HepG2 (cell line): Measurements from ENCODE around the gene DPM2. TPM values are rescaled to one million over a fixed set of nuclear protein-coding genes. Genes with fewer than 3 reads are reported as not detected.

ENCODE experiments used
- ATAC-seq: fragments of 200-7000 bp; cut with Tn5 transposase; 3 replicates; pipeline ENCODE4 v1.9.1; 2020; ENCODE audit warnings: mild to moderate bottlenecking, moderate library complexity
- BruUV-seq: library from RNA; stranded (reverse); fragments of 400-500 nt; replicated peaks from 2 replicates; lab custom pipeline; 2021; lab: Mats Ljungman, UMichigan
- CTCF ChIA-PET: fragments of 300-600 bp; formaldehyde crosslinking; extraction: SDS; loops from one replicate; lab custom pipeline; 2021; ENCODE audit warnings: low total read pairs, inconsistent platforms, low intra/inter-chr PET ratio; lab: Yijun Ruan, JAX
- POLR2A ChIA-PET: fragments of 350-600 bp; sonication (Branson Sonifier 250); formaldehyde crosslinking; loops from one replicate; lab custom pipeline; 2020; ENCODE audit warnings: antibody characterized with exemption, inconsistent platforms; lab: Yijun Ruan, JAX
- DNase-seq: peaks from one replicate; pipeline ENCODE4 v3.0.0-alpha.2; 2015; ENCODE audit warnings: low spot score
- FAIRE-seq: peaks from 3 replicates; lab custom pipeline; 2011; peaks lifted over from hg19 to GRCh38; lab: Jason Lieb, UNC
- H2AFZ ChIP-seq: one replicate; pipeline ENCODE4 v1.6.1; 2011; ENCODE audit warnings: low read length, inconsistent platforms
- H3K27ac ChIP-seq: fragments of 300-600 bp; 3 replicates; pipeline ENCODE4 v1.8.0; 2011; ENCODE audit warnings: mixed run types, mild to moderate bottlenecking, mixed read lengths, low read length, inconsistent platforms; ENCODE audit not compliant: insufficient read depth; ENCODE audit errors: extremely low read length
- H3K27me3 ChIP-seq, 2 experiments: fragments of 200-600 bp in 1 of 2; 2 replicates in 1 of 2; 3 replicates in 1 of 2; pipeline versions ENCODE4 v1.6.0 to v1.8.0; 2011; ENCODE audit warnings: low read length in 2 of 2, mild to moderate bottlenecking in 2 of 2, moderate library complexity in 2 of 2, inconsistent platforms in 1 of 2; ENCODE audit not compliant: insufficient read depth in 2 of 2, control insufficient read depth in 1 of 2
- H3K36me3 ChIP-seq, 2 experiments: fragments of 200-600 bp in 1 of 2; replicated peaks in 1 of 2; 2 replicates in 1 of 2; 3 replicates in 1 of 2; pipeline versions ENCODE4 v1.5.1 to v1.8.0; 2011; ENCODE audit warnings: low read length in 2 of 2, inconsistent platforms in 1 of 2; ENCODE audit not compliant: insufficient read depth in 2 of 2, control insufficient read depth in 1 of 2
- H3K4me1 ChIP-seq: 2 replicates; pipeline ENCODE4 v1.5.1; 2012; ENCODE audit warnings: low read length, inconsistent platforms; ENCODE audit not compliant: insufficient read depth
- H3K4me2 ChIP-seq: 2 replicates; pipeline ENCODE4 v1.6.0; 2011; ENCODE audit warnings: low read depth, low read length, inconsistent platforms
- H3K4me3 ChIP-seq, 3 experiments: fragments of 200-600 bp in 1 of 3; sonication (generic), shearing (Covaris generic) in 1 of 3; replicated peaks in 1 of 3; 2 replicates each; pipeline ENCODE4 v1.5.1; 2011 to 2016; ENCODE audit warnings: low read length in 3 of 3, inconsistent platforms in 2 of 3, low read depth in 2 of 3, mild to moderate bottlenecking in 2 of 3, control low read depth in 1 of 3, mixed read lengths in 1 of 3; ENCODE audit not compliant: insufficient read depth in 1 of 3
- H3K79me2 ChIP-seq: one replicate; pipeline ENCODE4 v1.6.1; 2011; ENCODE audit warnings: low read length, inconsistent platforms; ENCODE audit not compliant: insufficient read depth
- H3K9ac ChIP-seq: 2 replicates; pipeline ENCODE4 v1.6.0; 2011; ENCODE audit warnings: mild to moderate bottlenecking, low read depth, low read length, inconsistent platforms; ENCODE audit not compliant: insufficient read depth
- H3K9me3 ChIP-seq: 2 replicates; pipeline ENCODE4 v1.5.1; 2012; ENCODE audit warnings: mild to moderate bottlenecking, low read length
- H4K20me1 ChIP-seq: 2 replicates; pipeline ENCODE4 v1.6.0; 2011; ENCODE audit warnings: inconsistent platforms, mild to moderate bottlenecking, low read length, moderate library complexity; ENCODE audit not compliant: insufficient read depth
- HCFC1 ChIP-seq: fragments of 150-350 bp; IDR thresholded peaks from 2 replicates; pipeline ENCODE4 v1.6.1; 2014; ENCODE audit warnings: low read depth, low read length
- ZNF781 ChIP-seq: sonication (generic); formaldehyde crosslinking; IDR thresholded peaks from 2 replicates; pipeline ENCODE4 v1.5.1; 2020; ENCODE audit warnings: borderline replicate concordance, mild to moderate bottlenecking, missing genetic modification reagents; ENCODE audit errors: not compliant biosample characterization
- WGBS: methylation state at CpG from one replicate; pipeline ENCODE4 v1.1.6; 2017; ENCODE audit warnings: low lambda C conversion rate; 5-methylcytosine and 5-hydroxymethylcytosine counted together
- in situ Hi-C: cut with HindIII; loops from 2 replicates; pipeline ENCODE4 v1.10.0; 2017; ENCODE audit warnings: low pct_unique_long_range_greater_than_20kb; ENCODE audit not compliant: extremely low pct_ligation_motif_present
- intact Hi-C: fragments of 100-400 bp; cut with micrococcal nuclease; formaldehyde crosslinking; loops from one replicate; pipeline ENCODE4 v1.10.0; 2022; ENCODE audit not compliant: unreplicated experiment
- polyA plus RNA-seq, 8 experiments: library from polyadenylated mRNA; depleted of rRNA in 3 of 8; stranded (reverse) in 7 of 8; unstranded in 1 of 8; fragments of >200 nt; fragmentation: Illumina TruSeq in 4 of 8; extraction: Trizol in 4 of 8; gene quantifications; 2 replicates each; pipeline versions ENCODE4 v1.2.1 to v1.2.3, GENCODE V29; 2011 to 2016; ENCODE audit warnings: low read depth in 4 of 8, missing spikeins in 1 of 8, mixed read lengths in 1 of 8; ENCODE audit not compliant: insufficient read depth in 1 of 8
- total RNA-seq, 5 experiments: library from RNA; depleted of rRNA; stranded (reverse); fragments of >200 nt; fragmentation: Illumina TruSeq; extraction: Trizol; gene quantifications; 2 replicates each; pipeline ENCODE4 v1.2.3, GENCODE V29; 2016; ENCODE audit warnings: low read depth in 1 of 5
- TF ChIP-seq, protein P1 (sequence below): sonication (generic); formaldehyde crosslinking; IDR thresholded peaks from one replicate; pipeline ENCODE4 v1.5.1; 2020; ENCODE audit warnings: mild to moderate bottlenecking, missing genetic modification reagents; ENCODE audit errors: not compliant biosample characterization
- TF ChIP-seq, protein P2 (sequence below): sonication (generic); formaldehyde crosslinking; IDR thresholded peaks from 2 replicates; pipeline ENCODE4 v1.4.0; 2020; ENCODE audit warnings: missing genetic modification reagents
- TF ChIP-seq, protein P3 (sequence below), 2 experiments: fragments of 450-650 bp in 1 of 2; sonication (generic) in 1 of 2; formaldehyde crosslinking; IDR thresholded peaks; 2 replicates each; pipeline versions ENCODE4 v1.5.0 to v1.8.0; 2020 to 2022; ENCODE audit warnings: mild to moderate bottlenecking in 1 of 2, missing genetic modification reagents in 1 of 2
- TF ChIP-seq, protein P4 (sequence below): sonication (generic); formaldehyde crosslinking; conservative IDR thresholded peaks from 2 replicates; pipeline ENCODE4 v1.8.0; 2022; ENCODE audit warnings: mild to moderate bottlenecking, moderate library complexity, missing genetic modification reagents

DPM2 gene
- total and polyA plus RNA-seq, 2 of the 13 experiments (the other 11 are each of a cell fraction or from before 2014, with no cell fraction given): 24.8 to 35.3 TPM

DNA sequence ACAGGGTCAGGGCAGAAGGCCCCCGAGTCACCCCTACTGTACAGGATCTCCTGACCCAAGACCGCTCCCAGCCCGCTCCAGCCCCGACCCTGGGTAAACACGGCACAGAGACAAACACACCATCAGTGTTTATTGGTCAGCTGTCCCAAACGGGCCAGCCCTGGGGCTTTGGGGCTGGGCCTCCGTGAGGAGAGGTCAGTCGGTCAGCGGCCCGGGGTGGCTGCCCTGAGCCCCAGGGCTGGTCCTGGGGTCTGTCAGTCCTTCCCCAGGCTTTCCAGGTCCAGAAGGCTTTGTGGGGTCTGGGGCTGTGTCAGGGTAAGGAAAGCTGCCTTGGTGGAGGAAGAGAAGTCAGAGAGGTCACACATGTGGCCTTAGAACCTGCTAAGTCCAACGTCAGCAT, 2.7 kb downstream of the DPM2 start:
- Histone ChIP-seq H3K4me2 (no peak overlapping the region), H3K27me3 (no peaks in the 10 kb centered on the region; a peak in 2 of 5 replicates), H3K9me3 (no peaks in the 10 kb centered on the region), H3K27ac (no peak overlapping the region), H3K36me3 (peaks cover 0 to 2% of the 10 kb centered on the region in 2 experiments; a peak in 2 of 5 replicates), H3K4me1 (peaks cover 47% of the 10 kb centered on the region), H4K20me1 (no peaks in the 10 kb centered on the region), H3K9ac (no peak overlapping the region), H3K4me3 (no peak overlapping the region), H3K79me2 (peaks cover 22% of the 10 kb centered on the region), H2AFZ (no peak overlapping the region)
- ATAC-seq (no peak), DNase-seq (no peak), FAIRE-seq (no peak)
- in situ Hi-C loops (loop anchor here (5.0 kb wide), 1 partner anchor 102 kb away; no protein-coding TSS in a partner anchor), intact Hi-C loops (no loop called here)
- POLR2A ChIA-PET: no interaction called here
- TF ChIP-seq HCFC1 (no peak), ZNF781 (CRISPR knock-in tag) (no peak)
- TF ChIP-seq, protein P1, sequence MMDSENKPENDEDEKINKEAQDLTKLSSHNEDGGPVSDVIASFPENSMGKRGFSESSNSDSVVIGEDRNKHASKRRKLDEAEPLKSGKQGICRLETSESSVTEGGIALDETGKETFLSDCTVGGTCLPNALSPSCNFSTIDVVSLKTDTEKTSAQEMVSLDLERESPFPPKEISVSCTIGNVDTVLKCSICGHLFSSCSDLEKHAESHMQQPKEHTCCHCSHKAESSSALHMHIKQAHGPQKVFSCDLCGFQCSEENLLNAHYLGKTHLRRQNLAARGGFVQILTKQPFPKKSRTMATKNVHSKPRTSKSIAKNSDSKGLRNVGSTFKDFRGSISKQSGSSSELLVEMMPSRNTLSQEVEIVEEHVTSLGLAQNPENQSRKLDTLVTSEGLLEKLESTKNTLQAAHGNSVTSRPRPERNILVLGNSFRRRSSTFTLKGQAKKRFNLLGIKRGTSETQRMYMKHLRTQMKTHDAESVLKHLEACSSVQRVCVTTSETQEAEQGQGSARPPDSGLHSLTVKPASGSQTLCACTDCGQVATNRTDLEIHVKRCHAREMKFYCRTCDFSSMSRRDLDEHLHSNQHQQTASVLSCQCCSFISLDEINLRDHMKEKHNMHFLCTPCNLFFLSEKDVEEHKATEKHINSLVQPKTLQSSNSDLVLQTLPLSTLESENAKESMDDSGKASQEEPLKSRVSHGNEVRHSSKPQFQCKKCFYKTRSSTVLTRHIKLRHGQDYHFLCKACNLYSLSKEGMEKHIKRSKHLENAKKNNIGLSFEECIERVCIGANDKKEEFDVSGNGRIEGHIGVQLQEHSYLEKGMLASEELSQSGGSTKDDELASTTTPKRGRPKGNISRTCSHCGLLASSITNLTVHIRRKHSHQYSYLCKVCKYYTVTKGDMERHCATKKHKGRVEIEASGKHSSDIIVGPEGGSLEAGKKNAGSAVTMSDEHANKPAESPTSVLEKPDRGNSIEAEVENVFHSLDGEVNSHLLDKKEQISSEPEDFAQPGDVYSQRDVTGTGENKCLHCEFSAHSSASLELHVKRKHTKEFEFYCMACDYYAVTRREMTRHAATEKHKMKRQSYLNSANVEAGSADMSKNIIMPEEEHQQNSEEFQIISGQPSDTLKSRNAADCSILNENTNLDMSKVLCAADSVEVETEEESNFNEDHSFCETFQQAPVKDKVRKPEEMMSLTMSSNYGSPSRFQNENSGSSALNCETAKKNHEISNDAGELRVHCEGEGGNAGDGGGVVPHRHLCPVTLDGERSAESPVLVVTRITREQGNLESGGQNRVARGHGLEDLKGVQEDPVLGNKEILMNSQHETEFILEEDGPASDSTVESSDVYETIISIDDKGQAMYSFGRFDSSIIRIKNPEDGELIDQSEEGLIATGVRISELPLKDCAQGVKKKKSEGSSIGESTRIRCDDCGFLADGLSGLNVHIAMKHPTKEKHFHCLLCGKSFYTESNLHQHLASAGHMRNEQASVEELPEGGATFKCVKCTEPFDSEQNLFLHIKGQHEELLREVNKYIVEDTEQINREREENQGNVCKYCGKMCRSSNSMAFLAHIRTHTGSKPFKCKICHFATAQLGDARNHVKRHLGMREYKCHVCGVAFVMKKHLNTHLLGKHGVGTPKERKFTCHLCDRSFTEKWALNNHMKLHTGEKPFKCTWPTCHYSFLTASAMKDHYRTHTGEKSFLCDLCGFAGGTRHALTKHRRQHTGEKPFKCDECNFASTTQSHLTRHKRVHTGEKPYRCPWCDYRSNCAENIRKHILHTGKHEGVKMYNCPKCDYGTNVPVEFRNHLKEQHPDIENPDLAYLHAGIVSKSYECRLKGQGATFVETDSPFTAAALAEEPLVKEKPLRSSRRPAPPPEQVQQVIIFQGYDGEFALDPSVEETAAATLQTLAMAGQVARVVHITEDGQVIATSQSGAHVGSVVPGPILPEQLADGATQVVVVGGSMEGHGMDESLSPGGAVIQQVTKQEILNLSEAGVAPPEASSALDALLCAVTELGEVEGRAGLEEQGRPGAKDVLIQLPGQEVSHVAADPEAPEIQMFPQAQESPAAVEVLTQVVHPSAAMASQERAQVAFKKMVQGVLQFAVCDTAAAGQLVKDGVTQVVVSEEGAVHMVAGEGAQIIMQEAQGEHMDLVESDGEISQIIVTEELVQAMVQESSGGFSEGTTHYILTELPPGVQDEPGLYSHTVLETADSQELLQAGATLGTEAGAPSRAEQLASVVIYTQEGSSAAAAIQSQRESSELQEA: no peak
- TF ChIP-seq, protein P2, sequence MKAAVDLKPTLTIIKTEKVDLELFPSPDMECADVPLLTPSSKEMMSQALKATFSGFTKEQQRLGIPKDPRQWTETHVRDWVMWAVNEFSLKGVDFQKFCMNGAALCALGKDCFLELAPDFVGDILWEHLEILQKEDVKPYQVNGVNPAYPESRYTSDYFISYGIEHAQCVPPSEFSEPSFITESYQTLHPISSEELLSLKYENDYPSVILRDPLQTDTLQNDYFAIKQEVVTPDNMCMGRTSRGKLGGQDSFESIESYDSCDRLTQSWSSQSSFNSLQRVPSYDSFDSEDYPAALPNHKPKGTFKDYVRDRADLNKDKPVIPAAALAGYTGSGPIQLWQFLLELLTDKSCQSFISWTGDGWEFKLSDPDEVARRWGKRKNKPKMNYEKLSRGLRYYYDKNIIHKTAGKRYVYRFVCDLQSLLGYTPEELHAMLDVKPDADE: no peak
- TF ChIP-seq, protein P3, sequence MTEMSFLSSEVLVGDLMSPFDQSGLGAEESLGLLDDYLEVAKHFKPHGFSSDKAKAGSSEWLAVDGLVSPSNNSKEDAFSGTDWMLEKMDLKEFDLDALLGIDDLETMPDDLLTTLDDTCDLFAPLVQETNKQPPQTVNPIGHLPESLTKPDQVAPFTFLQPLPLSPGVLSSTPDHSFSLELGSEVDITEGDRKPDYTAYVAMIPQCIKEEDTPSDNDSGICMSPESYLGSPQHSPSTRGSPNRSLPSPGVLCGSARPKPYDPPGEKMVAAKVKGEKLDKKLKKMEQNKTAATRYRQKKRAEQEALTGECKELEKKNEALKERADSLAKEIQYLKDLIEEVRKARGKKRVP (CRISPR knock-in tag; IDR thresholded peaks at IDR 0.05): no peak
- TF ChIP-seq, protein P4, sequence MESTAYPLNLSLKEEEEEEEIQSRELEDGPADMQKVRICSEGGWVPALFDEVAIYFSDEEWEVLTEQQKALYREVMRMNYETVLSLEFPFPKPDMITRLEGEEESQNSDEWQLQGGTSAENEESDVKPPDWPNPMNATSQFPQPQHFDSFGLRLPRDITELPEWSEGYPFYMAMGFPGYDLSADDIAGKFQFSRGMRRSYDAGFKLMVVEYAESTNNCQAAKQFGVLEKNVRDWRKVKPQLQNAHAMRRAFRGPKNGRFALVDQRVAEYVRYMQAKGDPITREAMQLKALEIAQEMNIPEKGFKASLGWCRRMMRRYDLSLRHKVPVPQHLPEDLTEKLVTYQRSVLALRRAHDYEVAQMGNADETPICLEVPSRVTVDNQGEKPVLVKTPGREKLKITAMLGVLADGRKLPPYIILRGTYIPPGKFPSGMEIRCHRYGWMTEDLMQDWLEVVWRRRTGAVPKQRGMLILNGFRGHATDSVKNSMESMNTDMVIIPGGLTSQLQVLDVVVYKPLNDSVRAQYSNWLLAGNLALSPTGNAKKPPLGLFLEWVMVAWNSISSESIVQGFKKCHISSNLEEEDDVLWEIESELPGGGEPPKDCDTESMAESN (CRISPR knock-in tag): no peak
- WGBS: 71% methylated on average over 6 of the region's 11 CpGs
- BruUV-seq: no TSS peak
- CTCF ChIA-PET: no interaction called here
